Caco-2 (cell line): Measurements from ENCODE around the gene SELENOI. TPM values are rescaled to one million over a fixed set of nuclear protein-coding genes. Genes with fewer than 3 reads are reported as not detected.

Experiments
- BruUV-seq: library from RNA; stranded (reverse); fragments of 400-500 nt; replicated peaks from 2 replicates; lab custom pipeline; 2021; lab: Mats Ljungman, UMichigan
- CTCF ChIA-PET: fragments of 300-600 bp; sonication (Branson Sonifier 250); formaldehyde crosslinking; loops from one replicate; lab custom pipeline; 2022; ENCODE audit warnings: antibody characterized with exemption; lab: Charles Lee
- POLR2A ChIA-PET: fragments of 300-600 bp; sonication (Branson Sonifier 250); formaldehyde crosslinking; loops from one replicate; lab custom pipeline; 2022; ENCODE audit warnings: antibody characterized with exemption; lab: Charles Lee
- DNase-seq, 2 experiments: peaks; one replicate each; pipeline versions ENCODE4 v3.0.0 to v3.0.0-alpha.2; 2020 to 2022
- H3K27me3 ChIP-seq: replicated peaks from 2 replicates; pipeline ENCODE4 v1.6.0; 2011; ENCODE audit warnings: low read length; ENCODE audit not compliant: control insufficient read depth, insufficient read depth
- H3K36me3 ChIP-seq: 2 replicates; pipeline ENCODE4 v1.5.1; 2011; ENCODE audit warnings: low read length; ENCODE audit not compliant: control insufficient read depth, insufficient read depth
- H3K4me1 ChIP-seq: fragments of 250-450 bp; sonication (Bioruptor Pico); 2 replicates; pipeline ENCODE4 v1.5.1; 2020; ENCODE audit warnings: mild to moderate bottlenecking
- H3K4me3 ChIP-seq: 2 replicates; pipeline ENCODE4 v1.5.1; 2011; ENCODE audit warnings: low read depth, mild to moderate bottlenecking, control low read depth, low read length
- H3K9me3 ChIP-seq: fragments of 250-450 bp; sonication (Bioruptor Pico); 2 replicates; pipeline ENCODE4 v1.5.1; 2020; ENCODE audit warnings: mild to moderate bottlenecking, moderate library complexity
- H3K27ac Mint-ChIP-seq: one replicate; pipeline ENCODE4 v1.8.0; 2022; ENCODE audit warnings: mixed read lengths; ENCODE audit not compliant: unreplicated experiment
- H3K27me3 Mint-ChIP-seq: one replicate; pipeline ENCODE4 v1.8.0; 2022; ENCODE audit warnings: mixed read lengths; ENCODE audit not compliant: insufficient read depth, unreplicated experiment
- H3K36me3 Mint-ChIP-seq: one replicate; pipeline ENCODE4 v1.8.0; 2022; ENCODE audit warnings: mild to moderate bottlenecking, mixed read lengths; ENCODE audit not compliant: insufficient read depth, unreplicated experiment
- H3K4me1 Mint-ChIP-seq: one replicate; pipeline ENCODE4 v1.8.0; 2022; ENCODE audit warnings: low read depth, mixed read lengths; ENCODE audit not compliant: unreplicated experiment
- H3K4me3 Mint-ChIP-seq: one replicate; pipeline ENCODE4 v1.8.0; 2022; ENCODE audit warnings: mild to moderate bottlenecking, moderate library complexity, mixed read lengths; ENCODE audit not compliant: unreplicated experiment
- H3K9me3 Mint-ChIP-seq: one replicate; pipeline ENCODE4 v1.8.0; 2022; ENCODE audit warnings: mixed read lengths; ENCODE audit not compliant: unreplicated experiment
- intact Hi-C: fragments of 100-400 bp; cut with micrococcal nuclease; formaldehyde crosslinking; loops from one replicate; pipeline ENCODE4 v1.10.0; 2022; ENCODE audit not compliant: unreplicated experiment
- total RNA-seq: library from RNA; stranded (reverse); gene quantifications from 2 replicates; pipeline ENCODE4 v1.2.3, GENCODE V29; 2022
- TF ChIP-seq, protein P1 (sequence below), 2 experiments: fragments of 200-600 bp in 1 of 2; IDR thresholded peaks; 1 replicate in 1 of 2; 2 replicates in 1 of 2; pipeline versions ENCODE4 v1.5.1 to v1.8.0; 2011 to 2022; ENCODE audit warnings: antibody characterized with exemption in 1 of 2, control low read depth in 1 of 2, inconsistent platforms in 1 of 2, low read depth in 1 of 2, low read length in 1 of 2, mild to moderate bottlenecking in 1 of 2, moderate library complexity in 1 of 2; ENCODE audit not compliant: insufficient read depth in 1 of 2, severe bottlenecking in 1 of 2, unreplicated experiment in 1 of 2

SELENOI gene
- total RNA-seq, 1 experiment from 2014 or later, result 68.9 TPM

DNA sequence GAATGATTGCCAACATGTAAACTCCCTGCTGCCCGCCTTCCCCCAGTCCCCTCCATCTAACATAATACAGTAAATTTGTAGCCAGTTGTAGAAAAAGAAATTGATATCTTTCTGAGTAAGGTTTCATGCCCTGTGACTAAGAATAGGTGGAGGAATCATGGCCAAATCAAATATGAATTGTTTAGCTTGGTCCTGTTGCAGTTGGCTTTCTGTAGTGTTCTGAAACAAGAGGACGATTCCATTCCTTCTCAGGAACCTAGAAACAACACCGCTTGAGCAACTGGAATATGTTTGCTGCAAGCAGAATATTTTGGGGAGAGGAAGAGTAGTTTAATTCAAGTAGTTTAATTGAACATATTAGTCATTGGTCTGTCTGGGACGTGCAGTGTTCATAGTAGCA is 48.8 kb downstream of the SELENOI start:
- CTCF ChIA-PET, result no interaction called here
- Mint-ChIP-seq H3K4me3 (no peak overlapping the region), H3K9me3 (no peaks in the 10 kb centered on the region), H3K4me1 (no peaks in the 10 kb centered on the region), H3K36me3 (peaks cover 45% of the 10 kb centered on the region), H3K27ac (no peak overlapping the region), H3K27me3 (no peaks in the 10 kb centered on the region)
- TF ChIP-seq, protein P1, sequence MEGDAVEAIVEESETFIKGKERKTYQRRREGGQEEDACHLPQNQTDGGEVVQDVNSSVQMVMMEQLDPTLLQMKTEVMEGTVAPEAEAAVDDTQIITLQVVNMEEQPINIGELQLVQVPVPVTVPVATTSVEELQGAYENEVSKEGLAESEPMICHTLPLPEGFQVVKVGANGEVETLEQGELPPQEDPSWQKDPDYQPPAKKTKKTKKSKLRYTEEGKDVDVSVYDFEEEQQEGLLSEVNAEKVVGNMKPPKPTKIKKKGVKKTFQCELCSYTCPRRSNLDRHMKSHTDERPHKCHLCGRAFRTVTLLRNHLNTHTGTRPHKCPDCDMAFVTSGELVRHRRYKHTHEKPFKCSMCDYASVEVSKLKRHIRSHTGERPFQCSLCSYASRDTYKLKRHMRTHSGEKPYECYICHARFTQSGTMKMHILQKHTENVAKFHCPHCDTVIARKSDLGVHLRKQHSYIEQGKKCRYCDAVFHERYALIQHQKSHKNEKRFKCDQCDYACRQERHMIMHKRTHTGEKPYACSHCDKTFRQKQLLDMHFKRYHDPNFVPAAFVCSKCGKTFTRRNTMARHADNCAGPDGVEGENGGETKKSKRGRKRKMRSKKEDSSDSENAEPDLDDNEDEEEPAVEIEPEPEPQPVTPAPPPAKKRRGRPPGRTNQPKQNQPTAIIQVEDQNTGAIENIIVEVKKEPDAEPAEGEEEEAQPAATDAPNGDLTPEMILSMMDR (IDR thresholded peaks at IDR 0.05; ENCODE audit: insufficient read depth in 1 of 2, low read depth in 1 of 2, low read length in 1 of 2, severe bottlenecking in 1 of 2, unreplicated experiment in 1 of 2), result no peak
- H3K27me3 ChIP-seq, result no peaks in the 10 kb centered on the region
- no peak for DNase-seq
- no TSS peak for BruUV-seq
- no peaks in the 10 kb centered on the region for H3K4me1 ChIP-seq
- no peaks in the 10 kb centered on the region for H3K9me3 ChIP-seq
- POLR2A ChIA-PET, result no interaction called here
- no peak overlapping the region for H3K4me3 ChIP-seq
- H3K36me3 ChIP-seq, result no peaks in the 10 kb centered on the region
- intact Hi-C loops, result loop anchor here (2.0 kb wide), 1 partner anchor 74 kb away; no protein-coding TSS in a partner anchor

DNA sequence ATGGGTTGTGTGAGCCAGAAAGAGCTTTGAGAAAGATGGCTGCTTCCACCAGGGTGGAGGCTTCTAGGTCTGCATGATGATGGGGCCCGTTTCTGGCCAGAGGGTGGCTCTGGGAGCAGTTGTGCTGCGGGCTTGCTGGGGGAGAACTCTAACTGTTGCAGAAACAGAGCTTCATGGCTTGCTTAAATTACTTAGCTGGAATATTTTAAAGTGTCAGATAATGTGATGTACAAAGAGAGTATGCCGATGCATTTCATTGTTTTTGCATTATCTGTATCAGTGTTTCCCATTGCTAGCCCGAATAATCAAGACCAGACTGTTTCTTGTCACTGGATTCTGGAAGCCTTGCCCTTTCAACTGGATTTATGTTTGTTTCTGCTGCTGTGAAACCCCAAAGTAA is 49.5 kb downstream of the SELENOI start:
- TF ChIP-seq, protein P1 (IDR thresholded peaks at IDR 0.05; ENCODE audit: insufficient read depth in 1 of 2, low read depth in 1 of 2, low read length in 1 of 2, severe bottlenecking in 1 of 2, unreplicated experiment in 1 of 2), result peak in 1 of 2 experiments; percentile 37
- Mint-ChIP-seq H3K9me3 (no peaks in the 10 kb centered on the region), H3K36me3 (peaks cover 38% of the 10 kb centered on the region), H3K27me3 (no peaks in the 10 kb centered on the region), H3K27ac (no peak overlapping the region), H3K4me3 (no peak overlapping the region), H3K4me1 (no peaks in the 10 kb centered on the region)
- H3K4me1 ChIP-seq, result no peaks in the 10 kb centered on the region
- ChIA-PET CTCF (interaction anchor here (0.6 to 1.0 kb wide), 3 partner anchors 35 to 74 kb away, joined by 3 to 5 read pairs (median 3); no protein-coding TSS in a partner anchor), POLR2A (no interaction called here)
- intact Hi-C loops, result loop anchor here (2.0 kb wide), 1 partner anchor 73 kb away; no protein-coding TSS in a partner anchor
- no peak overlapping the region for H3K4me3 ChIP-seq
- no peaks in the 10 kb centered on the region for H3K36me3 ChIP-seq
- peak in 1 of 2 experiments; percentile 21 for DNase-seq
- H3K9me3 ChIP-seq, result no peaks in the 10 kb centered on the region
- H3K27me3 ChIP-seq, result no peaks in the 10 kb centered on the region
- no TSS peak for BruUV-seq

DNA sequence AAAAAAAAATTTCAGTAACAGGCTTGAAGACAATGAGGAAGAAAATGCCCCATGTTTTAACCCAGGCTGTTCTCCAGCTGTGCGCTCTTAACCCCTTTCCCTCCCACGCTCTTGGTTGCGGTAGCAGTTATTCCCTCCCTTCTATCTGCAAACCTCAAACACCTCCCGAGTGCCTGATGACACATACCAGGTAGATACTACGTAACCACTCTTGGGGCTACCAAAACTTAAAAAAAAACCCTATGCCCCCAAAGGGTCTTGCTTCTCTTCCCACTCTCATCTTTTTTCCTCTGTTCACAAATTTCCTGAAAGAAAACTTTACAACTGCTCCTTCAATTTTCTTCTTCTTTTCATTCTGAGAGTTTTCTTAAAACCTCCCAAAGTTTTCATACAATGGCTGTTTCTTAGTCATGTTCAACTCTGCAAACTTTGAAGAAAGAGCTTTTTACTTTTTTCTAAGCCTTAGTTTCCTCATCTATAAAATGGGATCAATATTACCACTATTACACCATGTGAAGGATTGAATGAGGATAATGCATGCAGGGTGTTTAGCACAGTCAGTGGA is 50.9 kb downstream of the SELENOI start:
- intact Hi-C loops, result no loop called here
- no peak for DNase-seq
- no peak overlapping the region for H3K4me3 Mint-ChIP-seq
- CTCF ChIA-PET, result interaction anchor here (0.6 kb wide), 1 partner anchor 9 kb away, joined by 5 read pairs; no protein-coding TSS in a partner anchor
- Histone ChIP-seq H3K36me3 (no peaks in the 10 kb centered on the region), H3K27me3 (no peaks in the 10 kb centered on the region), H3K4me1 (no peaks in the 10 kb centered on the region), H3K9me3 (no peaks in the 10 kb centered on the region), H3K4me3 (no peak overlapping the region)
- H3K9me3 Mint-ChIP-seq, result no peaks in the 10 kb centered on the region
- no peaks in the 10 kb centered on the region for H3K27me3 Mint-ChIP-seq
- TF ChIP-seq, protein P1 (IDR thresholded peaks at IDR 0.05; ENCODE audit: insufficient read depth in 1 of 2, low read depth in 1 of 2, low read length in 1 of 2, severe bottlenecking in 1 of 2, unreplicated experiment in 1 of 2), result no peak
- no peak overlapping the region for H3K27ac Mint-ChIP-seq
- H3K4me1 Mint-ChIP-seq, result no peaks in the 10 kb centered on the region
- H3K36me3 Mint-ChIP-seq, result peaks cover 29% of the 10 kb centered on the region
- POLR2A ChIA-PET, result no interaction called here
- no TSS peak for BruUV-seq
